Measurements from ENCODE around the gene NMT1. TPM values are rescaled to one million over a fixed set of nuclear protein-coding genes. Genes with fewer than 3 reads are reported as not detected.
A peak's percentile ranks its signal among the peaks of the same experiment; 100 is the strongest.

The NMT1 gene
- total and polyA plus RNA-seq, 2 of the 13 experiments (the other 11 are each of a cell fraction or from before 2014, with no cell fraction given) = 75.7 to 142 TPM

DNA sequence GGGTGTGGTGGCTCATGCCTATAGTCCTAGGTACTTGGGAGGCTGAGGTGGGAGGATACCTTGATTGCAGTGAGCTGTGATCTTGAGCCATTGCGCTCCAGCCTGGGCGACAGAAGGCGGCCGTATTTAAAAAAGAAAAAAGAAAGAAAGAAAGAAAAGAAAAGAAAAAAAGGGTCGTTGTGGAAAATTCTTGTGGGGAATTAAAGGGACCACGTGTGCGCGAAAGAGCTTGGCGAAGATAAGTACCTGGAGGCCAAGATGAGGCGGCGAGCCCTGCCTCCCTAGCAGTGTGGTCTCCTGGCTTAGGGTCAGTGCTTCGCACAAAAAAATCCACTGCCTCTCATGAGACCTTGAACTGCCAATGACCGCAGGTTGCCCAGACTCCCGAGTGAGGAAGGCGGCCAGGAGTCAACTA lies 728 bp upstream of the NMT1 start (continued):
- TF ChIP-seq, protein P1, sequence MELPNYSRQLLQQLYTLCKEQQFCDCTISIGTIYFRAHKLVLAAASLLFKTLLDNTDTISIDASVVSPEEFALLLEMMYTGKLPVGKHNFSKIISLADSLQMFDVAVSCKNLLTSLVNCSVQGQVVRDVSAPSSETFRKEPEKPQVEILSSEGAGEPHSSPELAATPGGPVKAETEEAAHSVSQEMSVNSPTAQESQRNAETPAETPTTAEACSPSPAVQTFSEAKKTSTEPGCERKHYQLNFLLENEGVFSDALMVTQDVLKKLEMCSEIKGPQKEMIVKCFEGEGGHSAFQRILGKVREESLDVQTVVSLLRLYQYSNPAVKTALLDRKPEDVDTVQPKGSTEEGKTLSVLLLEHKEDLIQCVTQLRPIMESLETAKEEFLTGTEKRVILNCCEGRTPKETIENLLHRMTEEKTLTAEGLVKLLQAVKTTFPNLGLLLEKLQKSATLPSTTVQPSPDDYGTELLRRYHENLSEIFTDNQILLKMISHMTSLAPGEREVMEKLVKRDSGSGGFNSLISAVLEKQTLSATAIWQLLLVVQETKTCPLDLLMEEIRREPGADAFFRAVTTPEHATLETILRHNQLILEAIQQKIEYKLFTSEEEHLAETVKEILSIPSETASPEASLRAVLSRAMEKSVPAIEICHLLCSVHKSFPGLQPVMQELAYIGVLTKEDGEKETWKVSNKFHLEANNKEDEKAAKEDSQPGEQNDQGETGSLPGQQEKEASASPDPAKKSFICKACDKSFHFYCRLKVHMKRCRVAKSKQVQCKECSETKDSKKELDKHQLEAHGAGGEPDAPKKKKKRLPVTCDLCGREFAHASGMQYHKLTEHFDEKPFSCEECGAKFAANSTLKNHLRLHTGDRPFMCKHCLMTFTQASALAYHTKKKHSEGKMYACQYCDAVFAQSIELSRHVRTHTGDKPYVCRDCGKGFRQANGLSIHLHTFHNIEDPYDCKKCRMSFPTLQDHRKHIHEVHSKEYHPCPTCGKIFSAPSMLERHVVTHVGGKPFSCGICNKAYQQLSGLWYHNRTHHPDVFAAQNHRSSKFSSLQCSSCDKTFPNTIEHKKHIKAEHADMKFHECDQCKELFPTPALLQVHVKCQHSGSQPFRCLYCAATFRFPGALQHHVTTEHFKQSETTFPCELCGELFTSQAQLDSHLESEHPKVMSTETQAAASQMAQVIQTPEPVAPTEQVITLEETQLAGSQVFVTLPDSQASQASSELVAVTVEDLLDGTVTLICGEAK (IDR thresholded peaks at IDR 0.05) = no peak
- TF ChIP-seq, protein P1 (CRISPR knock-in tag; IDR thresholded peaks at IDR 0.05) = no peak
- TF ChIP-seq LCORL (IDR thresholded peaks at IDR 0.05) (no peak), LCORL (CRISPR knock-in tag; IDR thresholded peaks at IDR 0.05) (no peak), ZFAT (CRISPR knock-in tag; conservative IDR thresholded peaks at IDR 0.05) (0 out of 2 replicates have a peak, but pooled peaks have one; percentile 61), ZNF605 (CRISPR knock-in tag; IDR thresholded peaks at IDR 0.05) (no peak), ZNF878 (CRISPR knock-in tag; IDR thresholded peaks at IDR 0.05) (no peak), ZSCAN22 (CRISPR knock-in tag; IDR thresholded peaks at IDR 0.05) (no peak; the same call in 1 of the 2 replicates), NFYB (CRISPR knock-in tag; IDR thresholded peaks at IDR 0.05) (no peak), ZNF333 (CRISPR knock-in tag; IDR thresholded peaks at IDR 0.05; ENCODE audit: borderline replicate concordance) (no peak; the same call in 1 of the 2 replicates), ZNF329 (CRISPR knock-in tag; IDR thresholded peaks at IDR 0.05; ENCODE audit: low read depth) (no peak), ZBTB42 (CRISPR knock-in tag; IDR thresholded peaks at IDR 0.05) (peak; percentile 25; the same call in 1 of the 2 replicates), NFRKB (IDR thresholded peaks at IDR 0.05) (no peak)
- TF ChIP-seq, protein P2, sequence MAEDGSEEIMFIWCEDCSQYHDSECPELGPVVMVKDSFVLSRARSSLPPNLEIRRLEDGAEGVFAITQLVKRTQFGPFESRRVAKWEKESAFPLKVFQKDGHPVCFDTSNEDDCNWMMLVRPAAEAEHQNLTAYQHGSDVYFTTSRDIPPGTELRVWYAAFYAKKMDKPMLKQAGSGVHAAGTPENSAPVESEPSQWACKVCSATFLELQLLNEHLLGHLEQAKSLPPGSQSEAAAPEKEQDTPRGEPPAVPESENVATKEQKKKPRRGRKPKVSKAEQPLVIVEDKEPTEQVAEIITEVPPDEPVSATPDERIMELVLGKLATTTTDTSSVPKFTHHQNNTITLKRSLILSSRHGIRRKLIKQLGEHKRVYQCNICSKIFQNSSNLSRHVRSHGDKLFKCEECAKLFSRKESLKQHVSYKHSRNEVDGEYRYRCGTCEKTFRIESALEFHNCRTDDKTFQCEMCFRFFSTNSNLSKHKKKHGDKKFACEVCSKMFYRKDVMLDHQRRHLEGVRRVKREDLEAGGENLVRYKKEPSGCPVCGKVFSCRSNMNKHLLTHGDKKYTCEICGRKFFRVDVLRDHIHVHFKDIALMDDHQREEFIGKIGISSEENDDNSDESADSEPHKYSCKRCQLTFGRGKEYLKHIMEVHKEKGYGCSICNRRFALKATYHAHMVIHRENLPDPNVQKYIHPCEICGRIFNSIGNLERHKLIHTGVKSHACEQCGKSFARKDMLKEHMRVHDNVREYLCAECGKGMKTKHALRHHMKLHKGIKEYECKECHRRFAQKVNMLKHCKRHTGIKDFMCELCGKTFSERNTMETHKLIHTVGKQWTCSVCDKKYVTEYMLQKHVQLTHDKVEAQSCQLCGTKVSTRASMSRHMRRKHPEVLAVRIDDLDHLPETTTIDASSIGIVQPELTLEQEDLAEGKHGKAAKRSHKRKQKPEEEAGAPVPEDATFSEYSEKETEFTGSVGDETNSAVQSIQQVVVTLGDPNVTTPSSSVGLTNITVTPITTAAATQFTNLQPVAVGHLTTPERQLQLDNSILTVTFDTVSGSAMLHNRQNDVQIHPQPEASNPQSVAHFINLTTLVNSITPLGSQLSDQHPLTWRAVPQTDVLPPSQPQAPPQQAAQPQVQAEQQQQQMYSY (CRISPR knock-in tag; IDR thresholded peaks at IDR 0.05) = no peak
- TF ChIP-seq, protein P3, sequence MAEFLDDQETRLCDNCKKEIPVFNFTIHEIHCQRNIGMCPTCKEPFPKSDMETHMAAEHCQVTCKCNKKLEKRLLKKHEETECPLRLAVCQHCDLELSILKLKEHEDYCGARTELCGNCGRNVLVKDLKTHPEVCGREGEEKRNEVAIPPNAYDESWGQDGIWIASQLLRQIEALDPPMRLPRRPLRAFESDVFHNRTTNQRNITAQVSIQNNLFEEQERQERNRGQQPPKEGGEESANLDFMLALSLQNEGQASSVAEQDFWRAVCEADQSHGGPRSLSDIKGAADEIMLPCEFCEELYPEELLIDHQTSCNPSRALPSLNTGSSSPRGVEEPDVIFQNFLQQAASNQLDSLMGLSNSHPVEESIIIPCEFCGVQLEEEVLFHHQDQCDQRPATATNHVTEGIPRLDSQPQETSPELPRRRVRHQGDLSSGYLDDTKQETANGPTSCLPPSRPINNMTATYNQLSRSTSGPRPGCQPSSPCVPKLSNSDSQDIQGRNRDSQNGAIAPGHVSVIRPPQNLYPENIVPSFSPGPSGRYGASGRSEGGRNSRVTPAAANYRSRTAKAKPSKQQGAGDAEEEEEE (CRISPR knock-in tag; IDR thresholded peaks at IDR 0.05; ENCODE audit: borderline replicate concordance) = no peak

Data from HepG2 (cell line).